Measurements from ENCODE around the gene PRKX.

PRKX gene

DNA sequence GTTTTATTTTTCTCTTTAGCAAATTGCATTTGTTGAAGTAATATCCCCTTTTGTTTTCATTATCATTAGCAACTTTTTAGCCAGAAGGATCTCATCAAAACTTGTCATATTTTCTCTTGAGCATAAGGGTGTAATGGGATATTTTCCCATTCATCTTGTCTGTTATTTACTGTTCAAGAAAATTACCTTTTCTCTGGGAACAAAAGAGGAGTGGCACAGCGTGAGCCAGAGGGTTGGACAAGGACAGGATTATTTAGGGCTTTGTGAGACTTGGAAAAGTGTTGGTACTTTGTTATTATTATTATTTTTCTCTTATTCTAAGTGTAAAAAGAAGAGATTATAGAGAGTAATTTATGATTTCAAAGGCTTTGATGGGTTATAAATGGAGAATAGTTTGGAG, 135.9 kb downstream of the PRKX start (continued):
- no peak for TF ChIP-seq ZNF518A (tag by site-specific recombination; conservative IDR thresholded peaks at IDR 0.05; ENCODE audit: low read depth)

DNA sequence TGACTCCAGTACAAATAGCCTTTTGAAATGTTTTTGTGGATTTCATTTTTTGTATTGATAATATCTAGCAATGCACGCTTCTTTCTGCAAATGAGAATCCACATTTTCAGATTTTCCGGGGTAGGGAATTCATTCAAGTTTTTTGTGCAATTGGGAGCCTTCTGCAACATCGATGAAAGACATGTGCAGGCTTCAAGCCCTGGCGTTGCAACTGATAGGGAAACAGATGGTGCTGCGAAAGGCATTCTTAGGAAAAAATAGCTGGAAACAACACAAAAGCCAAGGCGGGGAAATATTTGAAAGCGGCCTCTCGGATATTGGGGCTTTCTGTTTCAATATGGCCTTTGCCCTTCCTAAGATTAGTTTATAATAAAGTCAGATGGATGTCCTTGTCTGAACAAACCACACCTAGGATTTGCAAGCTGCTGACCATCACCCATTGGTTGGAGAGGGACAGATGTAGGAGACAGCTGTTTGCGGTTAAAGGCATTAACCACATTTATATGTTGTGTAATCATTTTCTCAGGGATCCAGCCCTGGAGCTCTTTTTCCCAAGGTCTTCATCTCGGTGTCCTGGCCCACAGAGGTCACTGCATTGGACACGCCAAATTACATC, 136.5 kb downstream of the PRKX start:
- TF ChIP-seq, protein P1, sequence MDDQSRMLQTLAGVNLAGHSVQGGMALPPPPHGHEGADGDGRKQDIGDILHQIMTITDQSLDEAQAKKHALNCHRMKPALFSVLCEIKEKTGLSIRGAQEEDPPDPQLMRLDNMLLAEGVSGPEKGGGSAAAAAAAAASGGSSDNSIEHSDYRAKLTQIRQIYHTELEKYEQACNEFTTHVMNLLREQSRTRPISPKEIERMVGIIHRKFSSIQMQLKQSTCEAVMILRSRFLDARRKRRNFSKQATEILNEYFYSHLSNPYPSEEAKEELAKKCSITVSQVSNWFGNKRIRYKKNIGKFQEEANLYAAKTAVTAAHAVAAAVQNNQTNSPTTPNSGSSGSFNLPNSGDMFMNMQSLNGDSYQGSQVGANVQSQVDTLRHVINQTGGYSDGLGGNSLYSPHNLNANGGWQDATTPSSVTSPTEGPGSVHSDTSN (CRISPR knock-in tag; IDR thresholded peaks at IDR 0.05), result no peak
- ChIA-PET POLR2A (no interaction called here), CTCF (no interaction called here)
- Histone ChIP-seq H3K9me3 (ENCODE audit: control insufficient read depth, insufficient read depth, low read depth, low read length) (no peaks in the 10 kb centered on the region), H3K27ac (ENCODE audit: extremely low read depth, low read depth, low read length) (no peak overlapping the region), H3K4me3 (ENCODE audit: low read depth, low read length) (no peak overlapping the region), H3K4me1 (ENCODE audit: control insufficient read depth, insufficient read depth, low read length) (no peaks in the 10 kb centered on the region), H3K36me3 (ENCODE audit: control insufficient read depth in 2 of 2, insufficient read depth in 1 of 2, low read length in 2 of 2) (no peaks in the 10 kb centered on the region)

GRCh38 chrX:3567686-3568085, 145.8 kb downstream of the PRKX start:
- Histone ChIP-seq H3K9me3 (ENCODE audit: control insufficient read depth, insufficient read depth, low read depth, low read length) (no peaks in the 10 kb centered on the region), H3K4me1 (ENCODE audit: control insufficient read depth, insufficient read depth, low read length) (no peaks in the 10 kb centered on the region), H3K27ac (ENCODE audit: extremely low read depth, low read depth, low read length) (no peak overlapping the region), H3K36me3 (ENCODE audit: control insufficient read depth in 2 of 2, insufficient read depth in 1 of 2, low read length in 2 of 2) (no peaks in the 10 kb centered on the region), H3K4me3 (ENCODE audit: low read depth, low read length) (no peak overlapping the region)
- ChIA-PET POLR2A (no interaction called here), CTCF (no interaction called here)
- TF ChIP-seq ZSCAN16 (tag by site-specific recombination; IDR thresholded peaks at IDR 0.05) (no peak), TCF7L2 (IDR thresholded peaks at IDR 0.05; ENCODE audit: borderline replicate concordance, low read depth, low read length) (no peak), KLF7 (tag by site-specific recombination; IDR thresholded peaks at IDR 0.05; ENCODE audit: borderline replicate concordance) (no peak), ZBTB1 (tag by site-specific recombination; IDR thresholded peaks at IDR 0.05) (no peak), WT1 (tag by site-specific recombination; IDR thresholded peaks at IDR 0.05) (no peak), ZNF530 (tag by site-specific recombination; IDR thresholded peaks at IDR 0.05; ENCODE audit: low read depth) (no peak)
- TF ChIP-seq, protein P2, sequence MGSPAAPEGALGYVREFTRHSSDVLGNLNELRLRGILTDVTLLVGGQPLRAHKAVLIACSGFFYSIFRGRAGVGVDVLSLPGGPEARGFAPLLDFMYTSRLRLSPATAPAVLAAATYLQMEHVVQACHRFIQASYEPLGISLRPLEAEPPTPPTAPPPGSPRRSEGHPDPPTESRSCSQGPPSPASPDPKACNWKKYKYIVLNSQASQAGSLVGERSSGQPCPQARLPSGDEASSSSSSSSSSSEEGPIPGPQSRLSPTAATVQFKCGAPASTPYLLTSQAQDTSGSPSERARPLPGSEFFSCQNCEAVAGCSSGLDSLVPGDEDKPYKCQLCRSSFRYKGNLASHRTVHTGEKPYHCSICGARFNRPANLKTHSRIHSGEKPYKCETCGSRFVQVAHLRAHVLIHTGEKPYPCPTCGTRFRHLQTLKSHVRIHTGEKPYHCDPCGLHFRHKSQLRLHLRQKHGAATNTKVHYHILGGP (tag by site-specific recombination; IDR thresholded peaks at IDR 0.05), result no peak

- no peak overlapping the region for H3K27ac ChIP-seq (ENCODE audit: extremely low read depth, low read depth, low read length)
- POLR2A ChIA-PET, result no interaction called here
- CTCF ChIA-PET, result no interaction called here
- no peaks in the 10 kb centered on the region for H3K9me3 ChIP-seq (ENCODE audit: control insufficient read depth, insufficient read depth, low read depth, low read length)
- no peaks in the 10 kb centered on the region for H3K36me3 ChIP-seq (ENCODE audit: control insufficient read depth in 2 of 2, insufficient read depth in 1 of 2, low read length in 2 of 2)
- H3K4me1 ChIP-seq (ENCODE audit: control insufficient read depth, insufficient read depth, low read length), result no peaks in the 10 kb centered on the region
- no peak overlapping the region for H3K4me3 ChIP-seq (ENCODE audit: low read depth, low read length)
- no peak for TF ChIP-seq ZNF514 (tag by site-specific recombination; IDR thresholded peaks at IDR 0.05)
- TF ChIP-seq, protein P3, sequence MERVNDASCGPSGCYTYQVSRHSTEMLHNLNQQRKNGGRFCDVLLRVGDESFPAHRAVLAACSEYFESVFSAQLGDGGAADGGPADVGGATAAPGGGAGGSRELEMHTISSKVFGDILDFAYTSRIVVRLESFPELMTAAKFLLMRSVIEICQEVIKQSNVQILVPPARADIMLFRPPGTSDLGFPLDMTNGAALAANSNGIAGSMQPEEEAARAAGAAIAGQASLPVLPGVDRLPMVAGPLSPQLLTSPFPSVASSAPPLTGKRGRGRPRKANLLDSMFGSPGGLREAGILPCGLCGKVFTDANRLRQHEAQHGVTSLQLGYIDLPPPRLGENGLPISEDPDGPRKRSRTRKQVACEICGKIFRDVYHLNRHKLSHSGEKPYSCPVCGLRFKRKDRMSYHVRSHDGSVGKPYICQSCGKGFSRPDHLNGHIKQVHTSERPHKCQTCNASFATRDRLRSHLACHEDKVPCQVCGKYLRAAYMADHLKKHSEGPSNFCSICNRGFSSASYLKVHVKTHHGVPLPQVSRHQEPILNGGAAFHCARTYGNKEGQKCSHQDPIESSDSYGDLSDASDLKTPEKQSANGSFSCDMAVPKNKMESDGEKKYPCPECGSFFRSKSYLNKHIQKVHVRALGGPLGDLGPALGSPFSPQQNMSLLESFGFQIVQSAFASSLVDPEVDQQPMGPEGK (tag by site-specific recombination; IDR thresholded peaks at IDR 0.05), result no peak
- TF ChIP-seq ZNF121 (tag by site-specific recombination; IDR thresholded peaks at IDR 0.05), result no peak
- TF ChIP-seq ZNF324 (tag by site-specific recombination; IDR thresholded peaks at IDR 0.05), result no peak
- TF ChIP-seq, protein P4, sequence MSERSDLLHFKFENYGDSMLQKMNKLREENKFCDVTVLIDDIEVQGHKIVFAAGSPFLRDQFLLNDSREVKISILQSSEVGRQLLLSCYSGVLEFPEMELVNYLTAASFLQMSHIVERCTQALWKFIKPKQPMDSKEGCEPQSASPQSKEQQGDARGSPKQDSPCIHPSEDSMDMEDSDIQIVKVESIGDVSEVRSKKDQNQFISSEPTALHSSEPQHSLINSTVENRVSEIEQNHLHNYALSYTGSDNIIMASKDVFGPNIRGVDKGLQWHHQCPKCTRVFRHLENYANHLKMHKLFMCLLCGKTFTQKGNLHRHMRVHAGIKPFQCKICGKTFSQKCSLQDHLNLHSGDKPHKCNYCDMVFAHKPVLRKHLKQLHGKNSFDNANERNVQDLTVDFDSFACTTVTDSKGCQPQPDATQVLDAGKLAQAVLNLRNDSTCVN (tag by site-specific recombination; optimal IDR thresholded peaks at IDR 0.05), result no peak
- TF ChIP-seq ZNF239 (tag by site-specific recombination; IDR thresholded peaks at IDR 0.05), result no peak
- TF ChIP-seq, protein P5, sequence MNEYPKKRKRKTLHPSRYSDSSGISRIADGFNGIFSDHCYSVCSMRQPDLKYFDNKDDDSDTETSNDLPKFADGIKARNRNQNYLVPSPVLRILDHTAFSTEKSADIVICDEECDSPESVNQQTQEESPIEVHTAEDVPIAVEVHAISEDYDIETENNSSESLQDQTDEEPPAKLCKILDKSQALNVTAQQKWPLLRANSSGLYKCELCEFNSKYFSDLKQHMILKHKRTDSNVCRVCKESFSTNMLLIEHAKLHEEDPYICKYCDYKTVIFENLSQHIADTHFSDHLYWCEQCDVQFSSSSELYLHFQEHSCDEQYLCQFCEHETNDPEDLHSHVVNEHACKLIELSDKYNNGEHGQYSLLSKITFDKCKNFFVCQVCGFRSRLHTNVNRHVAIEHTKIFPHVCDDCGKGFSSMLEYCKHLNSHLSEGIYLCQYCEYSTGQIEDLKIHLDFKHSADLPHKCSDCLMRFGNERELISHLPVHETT (tag by site-specific recombination; IDR thresholded peaks at IDR 0.05), result no peak
- TF ChIP-seq ZBTB8A (tag by site-specific recombination; IDR thresholded peaks at IDR 0.05), result no peak
These were observed 150.0 kb downstream of the PRKX start for GRCh38 chrX:3563451-3563850.
